ES-I3 (cell line): ENCODE measurements around the gene ZNRF1.

Source experiments
- H3K36me3 ChIP-seq: 2 replicates; pipeline ENCODE4 v1.6.1; 2013; ENCODE audit warnings: mild to moderate bottlenecking, low read length, control low read depth, moderate library complexity; ENCODE audit not compliant: insufficient read depth
- H3K4me1 ChIP-seq: 2 replicates; pipeline ENCODE4 v1.6.1; 2013; ENCODE audit warnings: mild to moderate bottlenecking, control low read depth, low read length; ENCODE audit not compliant: insufficient read depth
- H3K9ac ChIP-seq: 2 replicates; pipeline ENCODE4 v1.6.1; 2013; ENCODE audit warnings: low read depth, mild to moderate bottlenecking, low read length, moderate library complexity
- H3K9me3 ChIP-seq: 2 replicates; pipeline ENCODE4 v1.6.1; 2013; ENCODE audit warnings: mild to moderate bottlenecking, low read length, moderate library complexity; ENCODE audit not compliant: control insufficient read depth, insufficient read depth

The ZNRF1 gene

GRCh38 chr16:75045424-75045823, 46.6 kb downstream of the ZNRF1 start:
- H3K9ac ChIP-seq, result no peak overlapping the region
- H3K36me3 ChIP-seq, result no peaks in the 10 kb centered on the region
- no peaks in the 10 kb centered on the region for H3K4me1 ChIP-seq
- no peaks in the 10 kb centered on the region for H3K9me3 ChIP-seq

- Histone ChIP-seq H3K36me3 (no peaks in the 10 kb centered on the region), H3K4me1 (peaks cover 4% of the 10 kb centered on the region; the same call in 1 of the 2 replicates), H3K9me3 (no peaks in the 10 kb centered on the region), H3K9ac (no peak overlapping the region)
Measured at GRCh38 chr16:75048054-75048453, 49.2 kb downstream of the ZNRF1 start.

- Histone ChIP-seq H3K36me3 (no peaks in the 10 kb centered on the region), H3K9me3 (no peaks in the 10 kb centered on the region), H3K9ac (no peak overlapping the region), H3K4me1 (peaks cover 4% of the 10 kb centered on the region; the same call in 1 of the 2 replicates)
Measured at GRCh38 chr16:75048530-75048929, 49.7 kb downstream of the ZNRF1 start.

DNA sequence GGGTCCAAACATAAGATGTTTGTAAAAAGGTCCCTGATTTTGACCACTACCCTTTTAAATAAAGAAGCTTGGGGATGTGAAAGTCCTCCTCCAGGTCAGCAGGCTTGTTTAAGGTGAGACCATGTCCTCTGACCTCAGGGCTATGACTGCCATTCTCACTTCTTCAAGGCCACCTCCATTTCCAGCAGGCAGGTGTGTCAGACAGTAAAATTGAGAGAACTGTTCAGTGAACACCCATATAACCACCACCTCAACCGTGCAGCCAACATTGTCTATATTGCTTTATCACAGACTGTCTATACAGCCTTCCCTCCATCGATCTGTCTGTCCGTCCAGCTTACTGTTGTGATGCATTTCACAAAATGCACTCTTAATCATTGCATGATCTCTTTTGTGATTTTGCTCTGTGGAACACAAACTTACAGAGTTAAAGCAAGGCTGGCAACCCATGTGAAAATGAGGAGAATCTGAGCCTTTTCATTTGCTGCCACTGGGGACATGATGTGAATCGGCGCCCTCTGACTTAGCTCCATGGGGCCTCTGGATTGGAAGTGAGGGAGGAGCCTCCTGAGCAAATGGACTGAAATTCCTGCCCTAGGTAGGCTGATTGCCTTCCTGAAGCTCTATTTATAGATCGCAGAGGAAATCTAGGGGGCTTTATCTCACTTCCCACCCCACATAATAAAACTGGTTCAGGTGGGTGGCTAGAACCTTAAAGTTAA, 53.8 kb downstream of the ZNRF1 start:
- H3K4me1 ChIP-seq, result peaks cover 4% of the 10 kb centered on the region; the same call in 1 of the 2 replicates
- no peaks in the 10 kb centered on the region for H3K36me3 ChIP-seq
- no peaks in the 10 kb centered on the region for H3K9me3 ChIP-seq
- H3K9ac ChIP-seq, result no peak overlapping the region

- no peaks in the 10 kb centered on the region; the same call in 1 of the 2 replicates for H3K36me3 ChIP-seq
- H3K9ac ChIP-seq, result no peak overlapping the region
- peaks cover 4% of the 10 kb centered on the region; the same call in 1 of the 2 replicates for H3K4me1 ChIP-seq
Measured at GRCh38 chr16:75053791-75054555, 55.1 kb downstream of the ZNRF1 start.

GRCh38 chr16:75054556-75054947, 55.7 kb downstream of the ZNRF1 start:
- no peaks in the 10 kb centered on the region; the same call in 1 of the 2 replicates for H3K36me3 ChIP-seq
- no peaks in the 10 kb centered on the region for H3K9me3 ChIP-seq
- H3K9ac ChIP-seq, result no peak overlapping the region
- H3K4me1 ChIP-seq, result peaks cover 4% of the 10 kb centered on the region; the same call in 1 of the 2 replicates

More at GRCh38 chr16:75053791-75054555, 55.1 kb downstream of the ZNRF1 start:
- H3K9me3 ChIP-seq, result no peaks in the 10 kb centered on the region

DNA sequence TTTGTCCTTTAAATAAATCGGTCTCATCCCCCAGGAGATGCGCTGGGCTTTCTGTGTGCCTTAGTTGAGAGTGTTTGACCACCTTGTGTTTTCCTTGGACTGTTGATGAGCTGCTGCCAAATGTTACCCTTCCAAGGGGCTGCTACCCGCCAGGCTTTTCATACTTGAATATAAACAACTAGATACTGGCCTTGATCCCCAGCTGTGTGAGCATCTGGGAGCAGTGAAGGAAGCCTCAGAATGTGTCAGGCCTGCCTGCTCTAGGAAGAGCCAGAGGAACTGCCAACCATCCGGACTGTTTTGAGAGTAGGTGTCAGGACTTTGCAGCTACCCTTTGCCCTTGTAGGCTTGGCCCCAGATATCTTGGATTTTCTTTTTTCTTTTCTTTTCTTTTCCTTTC, 60.0 kb downstream of the ZNRF1 start:
- Histone ChIP-seq H3K9me3 (no peaks in the 10 kb centered on the region), H3K4me1 (peaks cover 7% of the 10 kb centered on the region), H3K36me3 (no peaks in the 10 kb centered on the region; the same call in 1 of the 2 replicates), H3K9ac (no peak overlapping the region)

GRCh38 chr16:75059411-75059810, 60.6 kb downstream of the ZNRF1 start:
- no peaks in the 10 kb centered on the region for H3K9me3 ChIP-seq
- H3K4me1 ChIP-seq, result peaks cover 7% of the 10 kb centered on the region
- no peak overlapping the region for H3K9ac ChIP-seq
- no peaks in the 10 kb centered on the region; the same call in 1 of the 2 replicates for H3K36me3 ChIP-seq

GRCh38 chr16:75060723-75061122, 61.9 kb downstream of the ZNRF1 start:
- Histone ChIP-seq H3K4me1 (peaks cover 7% of the 10 kb centered on the region), H3K9ac (no peak overlapping the region), H3K36me3 (no peaks in the 10 kb centered on the region; the same call in 1 of the 2 replicates), H3K9me3 (no peaks in the 10 kb centered on the region)

DNA sequence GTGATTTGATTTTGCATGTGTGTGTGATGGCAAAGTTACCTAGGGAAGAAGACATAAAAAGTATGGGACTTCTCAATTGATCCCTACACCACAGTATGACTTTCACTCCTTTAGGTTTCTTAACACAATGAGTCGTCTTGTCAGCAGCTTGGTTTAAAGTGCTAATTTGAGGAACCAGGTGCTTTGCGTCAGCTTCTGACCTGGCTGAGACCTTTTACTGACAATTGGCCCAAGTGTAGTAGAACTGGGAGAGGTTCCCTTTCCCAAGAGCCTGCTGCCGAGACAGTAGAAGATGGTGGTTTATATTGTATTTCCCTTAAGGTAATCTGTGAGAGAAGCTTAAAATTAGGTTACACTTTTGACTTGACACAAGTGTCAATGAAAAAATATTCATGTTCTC, 62.8 kb downstream of the ZNRF1 start:
- no peak overlapping the region for H3K9ac ChIP-seq
- H3K4me1 ChIP-seq, result peaks cover 7% of the 10 kb centered on the region

DNA sequence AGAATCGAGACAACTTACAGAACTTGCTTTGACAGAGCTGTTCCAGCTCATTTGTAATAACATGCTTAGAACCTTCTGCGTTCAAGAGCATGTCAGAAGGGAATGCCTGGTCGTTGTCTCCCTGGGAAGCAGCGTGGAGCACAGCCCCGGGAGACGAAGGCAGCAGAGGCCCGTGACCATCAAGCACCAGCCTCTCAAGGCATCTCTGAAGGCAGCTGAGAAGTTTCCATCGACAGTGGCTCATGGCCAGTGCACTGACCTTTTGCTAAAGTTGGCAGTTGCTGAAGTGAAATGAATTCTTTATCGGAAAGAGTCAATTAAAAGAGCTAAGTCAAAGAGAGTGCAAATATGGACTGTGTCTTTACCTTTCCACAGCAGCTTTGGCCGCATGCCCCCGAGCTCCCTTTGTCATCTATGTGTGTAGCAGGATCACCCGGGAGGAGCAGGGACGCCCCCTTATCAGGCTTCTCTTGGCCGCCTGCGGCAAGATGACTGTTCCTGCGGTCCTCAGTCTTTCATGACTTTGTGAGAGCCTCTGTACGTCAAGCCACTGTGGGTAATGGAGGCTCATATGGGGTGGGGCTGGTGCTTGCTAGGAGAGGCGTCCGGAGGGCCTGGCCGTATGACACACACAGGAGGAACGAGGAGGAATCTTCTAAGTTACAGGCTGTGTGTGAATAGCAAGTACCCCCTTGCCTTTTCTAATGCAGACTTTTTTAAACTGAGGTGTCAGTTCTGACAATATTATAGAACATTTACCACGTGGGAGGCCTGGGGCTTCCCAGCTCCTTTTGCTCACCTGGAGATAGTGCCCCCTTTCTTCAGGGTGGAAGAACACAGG, 63.5 kb downstream of the ZNRF1 start:
- H3K9ac ChIP-seq, result no peak overlapping the region
- H3K9me3 ChIP-seq, result no peaks in the 10 kb centered on the region
- no peaks in the 10 kb centered on the region; the same call in 1 of the 2 replicates for H3K36me3 ChIP-seq
- H3K4me1 ChIP-seq, result peaks cover 7% of the 10 kb centered on the region

More for the DNA sequence above, 62.8 kb downstream of the ZNRF1 start:
- H3K36me3 ChIP-seq, result no peaks in the 10 kb centered on the region; the same call in 1 of the 2 replicates
- no peaks in the 10 kb centered on the region for H3K9me3 ChIP-seq

DNA sequence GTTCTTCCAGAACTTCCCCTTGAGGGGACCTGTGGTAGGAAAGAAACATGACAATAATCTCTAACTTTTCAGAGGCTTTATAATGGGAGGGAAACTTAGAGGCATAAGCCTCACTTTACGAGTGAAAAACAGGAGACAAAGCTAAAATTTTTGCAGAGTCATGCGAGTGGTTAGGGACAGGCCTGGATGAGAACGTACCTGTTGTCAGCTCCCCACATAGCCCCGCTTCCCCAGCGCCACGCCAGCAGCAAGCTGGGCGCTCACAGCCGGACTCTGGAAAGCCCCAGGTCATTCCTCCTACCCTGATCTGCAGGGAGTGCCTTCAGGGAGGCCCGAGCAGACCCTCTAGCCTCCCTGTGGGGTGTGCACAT, 64.1 kb downstream of the ZNRF1 start:
- no peaks in the 10 kb centered on the region for H3K9me3 ChIP-seq
- no peak overlapping the region; the same call in 1 of the 2 replicates for H3K9ac ChIP-seq
- H3K36me3 ChIP-seq, result no peaks in the 10 kb centered on the region; the same call in 1 of the 2 replicates
- H3K4me1 ChIP-seq, result peaks cover 7% of the 10 kb centered on the region

DNA sequence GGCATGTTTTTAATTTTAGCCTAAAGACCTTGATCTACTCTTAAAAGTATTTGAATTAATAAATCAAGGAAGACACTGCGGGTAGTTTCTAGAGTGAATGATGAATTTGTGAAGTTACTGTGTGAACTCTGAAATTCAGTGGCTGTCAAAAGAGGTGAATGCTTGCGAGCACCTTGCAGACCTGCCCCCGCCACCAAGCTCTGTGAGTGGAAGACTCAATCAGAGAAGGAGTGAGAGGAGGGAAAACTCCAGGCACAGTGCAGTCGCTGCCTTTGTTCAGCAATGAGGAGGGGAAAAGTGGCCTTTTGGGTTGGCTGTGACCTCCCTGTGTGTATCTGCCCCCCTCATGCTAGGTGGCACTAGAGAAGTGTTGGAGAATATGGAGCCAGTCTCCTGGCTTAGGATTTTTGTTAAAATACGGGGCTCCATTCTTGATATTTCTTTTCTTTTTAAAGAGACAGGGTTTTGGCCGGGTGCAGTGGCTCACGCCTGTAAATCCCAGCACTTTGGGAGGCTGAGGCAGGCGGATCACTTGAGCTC, 64.8 kb downstream of the ZNRF1 start:
- Histone ChIP-seq H3K4me1 (peaks cover 7% of the 10 kb centered on the region), H3K9ac (no peak overlapping the region), H3K9me3 (no peaks in the 10 kb centered on the region)

More for the DNA sequence above, 64.8 kb downstream of the ZNRF1 start:
- H3K36me3 ChIP-seq, result no peaks in the 10 kb centered on the region
